SK-N-SH treated with all-trans-retinoic acid at 6 μM for 48 hours (cell line): ENCODE results near the gene HLA-DMA.

ENCODE experiments used
- ARNTL ChIP-seq: fragments of 450-650 bp; formaldehyde crosslinking; IDR thresholded peaks from 2 replicates; pipeline ENCODE4 v1.5.0; 2020; ENCODE audit warnings: low read depth, mild to moderate bottlenecking, moderate library complexity, borderline replicate concordance
- CREB5 ChIP-seq: fragments of 250-450 bp; sonication (Bioruptor Pico); IDR thresholded peaks from 2 replicates; pipeline ENCODE4 v1.5.1; 2020; ENCODE audit warnings: low read depth, mild to moderate bottlenecking, moderate library complexity
- CSDC2 ChIP-seq: fragments of 250-450 bp; sonication (Bioruptor Pico); IDR thresholded peaks from 2 replicates; pipeline ENCODE4 v1.5.0; 2020; ENCODE audit warnings: mild to moderate bottlenecking, moderate library complexity
- ISL1 ChIP-seq: fragments of 250-450 bp; sonication (Bioruptor Pico); IDR thresholded peaks from 2 replicates; pipeline ENCODE4 v2.1.2; 2022; ENCODE audit warnings: mild to moderate bottlenecking, moderate library complexity
- POU6F1 ChIP-seq: fragments of 250-450 bp; sonication (Bioruptor Pico); IDR thresholded peaks from 2 replicates; pipeline ENCODE4 v1.8.0; 2021; ENCODE audit warnings: low read depth, mild to moderate bottlenecking, moderate library complexity, borderline replicate concordance
- RARB ChIP-seq: fragments of 250-450 bp; sonication (Bioruptor Pico); IDR thresholded peaks from 2 replicates; pipeline ENCODE4 v1.8.0; 2021; ENCODE audit warnings: mild to moderate bottlenecking, moderate library complexity
- SNAI2 ChIP-seq: fragments of 250-450 bp; sonication (Bioruptor Pico); IDR thresholded peaks from 2 replicates; pipeline ENCODE4 v1.5.0; 2020; ENCODE audit warnings: mild to moderate bottlenecking, moderate library complexity
- TCF4 ChIP-seq: fragments of 250-450 bp; sonication (Bioruptor Pico); IDR thresholded peaks from 2 replicates; pipeline ENCODE4 v1.8.0; 2021; ENCODE audit warnings: mild to moderate bottlenecking, moderate library complexity, borderline replicate concordance
- ZC3H10 ChIP-seq: fragments of 250-450 bp; sonication (Bioruptor Pico); IDR thresholded peaks from 2 replicates; pipeline ENCODE4 v1.5.1; 2021; ENCODE audit warnings: mild to moderate bottlenecking, moderate library complexity
- ZFP3 ChIP-seq: fragments of 250-450 bp; sonication (Bioruptor Pico); IDR thresholded peaks from 2 replicates; pipeline ENCODE4 v1.5.0; 2020; ENCODE audit warnings: mild to moderate bottlenecking, moderate library complexity
- ZFP30 ChIP-seq: fragments of 450-650 bp; formaldehyde crosslinking; IDR thresholded peaks from 2 replicates; pipeline ENCODE4 v1.5.0; 2022; ENCODE audit warnings: mild to moderate bottlenecking, moderate library complexity
- ZNF70 ChIP-seq: fragments of 450-650 bp; formaldehyde crosslinking; IDR thresholded peaks from 2 replicates; pipeline ENCODE4 v1.5.0; 2020; ENCODE audit warnings: mild to moderate bottlenecking, moderate library complexity
- TF ChIP-seq, protein P1 (sequence below): fragments of 250-450 bp; sonication (Bioruptor Pico); IDR thresholded peaks from 2 replicates; pipeline ENCODE4 v1.8.0; 2020; ENCODE audit warnings: mild to moderate bottlenecking, moderate library complexity, borderline replicate concordance

- TF ChIP-seq, protein P1, sequence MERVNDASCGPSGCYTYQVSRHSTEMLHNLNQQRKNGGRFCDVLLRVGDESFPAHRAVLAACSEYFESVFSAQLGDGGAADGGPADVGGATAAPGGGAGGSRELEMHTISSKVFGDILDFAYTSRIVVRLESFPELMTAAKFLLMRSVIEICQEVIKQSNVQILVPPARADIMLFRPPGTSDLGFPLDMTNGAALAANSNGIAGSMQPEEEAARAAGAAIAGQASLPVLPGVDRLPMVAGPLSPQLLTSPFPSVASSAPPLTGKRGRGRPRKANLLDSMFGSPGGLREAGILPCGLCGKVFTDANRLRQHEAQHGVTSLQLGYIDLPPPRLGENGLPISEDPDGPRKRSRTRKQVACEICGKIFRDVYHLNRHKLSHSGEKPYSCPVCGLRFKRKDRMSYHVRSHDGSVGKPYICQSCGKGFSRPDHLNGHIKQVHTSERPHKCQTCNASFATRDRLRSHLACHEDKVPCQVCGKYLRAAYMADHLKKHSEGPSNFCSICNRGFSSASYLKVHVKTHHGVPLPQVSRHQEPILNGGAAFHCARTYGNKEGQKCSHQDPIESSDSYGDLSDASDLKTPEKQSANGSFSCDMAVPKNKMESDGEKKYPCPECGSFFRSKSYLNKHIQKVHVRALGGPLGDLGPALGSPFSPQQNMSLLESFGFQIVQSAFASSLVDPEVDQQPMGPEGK (CRISPR knock-in tag): no peak
- TF ChIP-seq ISL1 (CRISPR knock-in tag) (no peak), ZFP30 (CRISPR knock-in tag) (no peak), CSDC2 (CRISPR knock-in tag) (no peak), ARNTL (CRISPR knock-in tag) (no peak), TCF4 (no peak), CREB5 (no peak), ZNF70 (no peak), SNAI2 (CRISPR knock-in tag) (no peak), ZC3H10 (CRISPR knock-in tag) (no peak), ZFP3 (CRISPR knock-in tag) (no peak), RARB (no peak), POU6F1 (CRISPR knock-in tag) (no peak)
Measured at GRCh38 chr6:32962213-32962826, 9.4 kb upstream of the HLA-DMA start.
